A673 (cell line): Measurements from ENCODE around the gene SRSF2.
"Not testable (repeated sequence)": the region's sequence is repeated elsewhere in the genome, so short reads cannot be mapped to it uniquely, and the experiment has no call there.

ENCODE experiments used
- CTCF ChIP-seq: fragments of 300-800, 200-600 bp; sonication (generic); conservative IDR thresholded peaks from 2 replicates; pipeline ENCODE4 v1.5.1; 2017; ENCODE audit warnings: low read depth, mild to moderate bottlenecking, antibody characterized with exemption, low read length, moderate library complexity, mixed read lengths
- EZH2 ChIP-seq: fragments of 200-600 bp; sonication (generic); IDR thresholded peaks from 2 replicates; pipeline ENCODE4 v1.6.1; 2017; ENCODE audit warnings: borderline replicate concordance, low read depth, mild to moderate bottlenecking, mixed read lengths, antibody characterized with exemption, low read length; ENCODE audit not compliant: poor library complexity, severe bottlenecking

GRCh38 chr17:76731800-76732733 is 5.1 kb downstream of the SRSF2 start:
- TF ChIP-seq CTCF, EZH2: not testable (repeated sequence)
